Endometrium (tissue), 2 donors: ENCODE measurements around the gene SLC35G2.
"Not testable (repeated sequence)": the region's sequence is repeated elsewhere in the genome, so short reads cannot be mapped to it uniquely, and the experiment has no call there.

Experiments
- FAIRE-seq: peaks from 2 replicates; lab custom pipeline; 2012; peaks lifted over from hg19 to GRCh38; lab: Jason Lieb, UNC
- donor health status: control.
- donor health status: control.

The SLC35G2 gene

GRCh38 chr3:136835089-136835812, 16.3 kb downstream of the SLC35G2 start:
- FAIRE-seq: peak; percentile 68

GRCh38 chr3:136835813-136836510, 17.0 kb downstream of the SLC35G2 start:
- no peak for FAIRE-seq

GRCh38 chr3:136836511-136837156, 17.7 kb downstream of the SLC35G2 start:
- FAIRE-seq: no peak

- no peak for FAIRE-seq
Measured at GRCh38 chr3:136838641-136839555, 20.0 kb downstream of the SLC35G2 start.

GRCh38 chr3:136839556-136839931, 20.6 kb downstream of the SLC35G2 start:
- FAIRE-seq: no peak

GRCh38 chr3:136840252-136840651, 21.3 kb downstream of the SLC35G2 start:
- FAIRE-seq: no peak

GRCh38 chr3:136842294-136842693, 23.4 kb downstream of the SLC35G2 start:
- FAIRE-seq: no peak

GRCh38 chr3:136844724-136845123, 25.8 kb downstream of the SLC35G2 start:
- no peak for FAIRE-seq

GRCh38 chr3:136852180-136852579, 33.3 kb downstream of the SLC35G2 start:
- FAIRE-seq: no peak

GRCh38 chr3:136856665-136857064, 37.7 kb downstream of the SLC35G2 start:
- no peak for FAIRE-seq

GRCh38 chr3:136858381-136858780, 39.5 kb downstream of the SLC35G2 start:
- no peak for FAIRE-seq

GRCh38 chr3:136860541-136860940, 41.6 kb downstream of the SLC35G2 start:
- no peak for FAIRE-seq

GRCh38 chr3:136861890-136862616, 43.1 kb downstream of the SLC35G2 start, which contains the start of gene NCK1:
TSS of gene NCK1 (plus strand) at chr3:136862208. CDS start at chr3:136928002, 65,794 bp downstream.
- peak; percentile 88 for FAIRE-seq

- no peak for FAIRE-seq
Measured at GRCh38 chr3:136862617-136863322, 43.8 kb downstream of the SLC35G2 start.

GRCh38 chr3:136869282-136869681, 50.4 kb downstream of the SLC35G2 start:
- FAIRE-seq: no peak

GRCh38 chr3:136872258-136872657, 53.3 kb downstream of the SLC35G2 start:
- not testable (repeated sequence) for FAIRE-seq

- FAIRE-seq: not testable (repeated sequence)
Measured at GRCh38 chr3:136879510-136879909, 60.6 kb downstream of the SLC35G2 start.

GRCh38 chr3:136882571-136882970, 63.6 kb downstream of the SLC35G2 start:
- FAIRE-seq: no peak

GRCh38 chr3:136883967-136884720, 65.2 kb downstream of the SLC35G2 start:
- FAIRE-seq: no peak
